ENCODE results near the gene CHCHD4.
"Not testable (repeated sequence)": the region's sequence is repeated elsewhere in the genome, so short reads cannot be mapped to it uniquely, and the experiment has no call there.

CHCHD4 gene

DNA sequence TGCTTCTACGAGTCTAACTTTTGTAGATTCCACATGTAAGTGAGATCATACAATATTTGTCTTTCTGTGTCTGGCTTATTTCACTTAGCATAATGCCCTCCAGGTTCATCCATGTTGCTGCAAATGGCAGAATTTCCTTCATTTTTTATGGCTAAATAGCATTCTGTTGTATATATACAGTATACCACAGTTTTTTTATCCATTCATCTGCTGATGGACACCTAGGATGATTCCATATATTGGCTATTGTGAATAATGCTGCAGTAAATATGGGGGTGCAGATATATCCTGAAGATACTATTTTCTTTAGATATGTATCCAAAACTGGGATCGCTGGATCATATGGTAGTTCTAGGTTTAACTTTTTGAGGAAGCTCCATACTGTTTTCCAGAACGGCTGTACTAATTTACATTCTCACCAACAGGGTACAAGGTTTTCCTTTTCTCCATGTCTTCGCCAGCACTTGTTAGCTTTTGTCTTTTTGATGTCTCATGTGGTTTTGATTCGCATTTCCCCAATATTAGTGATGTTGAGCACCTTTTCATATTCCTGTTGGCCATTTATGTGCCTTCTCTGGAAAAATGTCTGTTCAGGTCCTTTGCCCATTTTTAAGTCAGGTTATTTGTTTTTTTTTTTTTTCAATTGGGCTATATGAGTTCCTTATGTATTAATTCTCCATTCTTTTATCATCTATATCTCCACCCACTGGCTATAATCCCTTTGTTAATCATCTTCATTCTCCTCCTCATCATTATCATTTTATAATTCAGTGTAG lies 26.9 kb downstream of the CHCHD4 start:
- no peak overlapping the region for H3K27ac ChIP-seq (ENCODE audit: low read depth in 2 of 2, low read length in 2 of 2)
- no peaks in the 10 kb centered on the region for H3K9me3 ChIP-seq (ENCODE audit: control insufficient read depth in 2 of 2, low read length in 2 of 2)
- H3K4me3 ChIP-seq (ENCODE audit: low read length in 2 of 2), result no peak overlapping the region
- H3K4me1 ChIP-seq (ENCODE audit: control insufficient read depth in 2 of 2, insufficient read depth in 2 of 2, low read length in 2 of 2), result no peaks in the 10 kb centered on the region
- H3K27me3 ChIP-seq (ENCODE audit: control insufficient read depth in 2 of 2, insufficient read depth in 2 of 2, low read length in 2 of 2), result peaks cover 0 to 7% of the 10 kb centered on the region in 2 donors
- H3K36me3 ChIP-seq (ENCODE audit: control insufficient read depth in 2 of 2, insufficient read depth in 2 of 2, low read length in 2 of 2), result no peaks in the 10 kb centered on the region
- H3K9ac ChIP-seq (ENCODE audit: low read depth in 1 of 2, low read length in 2 of 2), result no peak overlapping the region

DNA sequence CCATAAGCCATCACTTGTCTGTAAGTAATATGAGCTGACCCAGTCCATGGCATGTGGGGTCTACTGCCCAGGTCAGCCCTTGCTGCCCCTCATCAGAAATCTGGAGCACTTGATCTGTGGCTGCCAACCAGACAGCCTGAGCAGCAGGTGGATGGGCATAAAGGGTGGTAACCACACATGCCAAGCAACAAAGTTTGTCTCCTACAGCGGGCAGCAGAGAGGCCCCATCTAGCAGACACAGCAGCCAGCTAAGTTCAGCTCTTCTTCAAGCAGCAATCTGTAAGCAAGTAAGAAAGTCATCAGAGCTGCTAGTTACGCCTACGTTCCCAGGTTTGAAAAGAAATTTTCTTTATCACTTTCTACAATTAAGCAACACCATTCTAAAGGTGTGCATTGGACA lies 27.9 kb downstream of the CHCHD4 start:
- H3K27ac ChIP-seq (ENCODE audit: low read depth in 2 of 2, low read length in 2 of 2), result no peak overlapping the region
- no peaks in the 10 kb centered on the region for H3K36me3 ChIP-seq (ENCODE audit: control insufficient read depth in 2 of 2, insufficient read depth in 2 of 2, low read length in 2 of 2)

DNA sequence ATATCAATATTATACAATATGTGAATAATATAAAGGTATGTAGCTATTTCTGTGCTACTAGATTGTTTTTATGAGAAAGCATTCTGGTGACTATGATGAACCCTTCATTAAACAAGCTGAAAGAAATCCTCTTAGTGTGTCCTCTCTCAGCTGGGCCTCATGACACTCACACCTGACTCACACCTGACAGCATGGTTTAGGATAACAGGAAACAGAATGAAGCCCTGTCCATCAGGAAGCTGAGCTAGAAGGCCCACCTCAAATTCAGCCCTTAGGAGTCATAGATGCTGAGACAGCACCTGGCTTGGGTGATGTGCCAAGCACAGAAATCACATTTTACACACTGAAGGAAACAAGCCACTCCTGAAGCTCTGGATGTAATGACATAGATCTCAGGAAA lies 30.8 kb downstream of the CHCHD4 start:
- no peak overlapping the region for H3K9ac ChIP-seq (ENCODE audit: low read depth in 1 of 2, low read length in 2 of 2)
- no peaks in the 10 kb centered on the region for H3K4me1 ChIP-seq (ENCODE audit: control insufficient read depth in 2 of 2, insufficient read depth in 2 of 2, low read length in 2 of 2)
- H3K4me3 ChIP-seq (ENCODE audit: low read length in 2 of 2), result no peak overlapping the region
- H3K27me3 ChIP-seq (ENCODE audit: control insufficient read depth in 2 of 2, insufficient read depth in 2 of 2, low read length in 2 of 2), result peaks cover 0 to 7% of the 10 kb centered on the region in 2 donors
- no peaks in the 10 kb centered on the region for H3K9me3 ChIP-seq (ENCODE audit: control insufficient read depth in 2 of 2, low read length in 2 of 2)
- H3K36me3 ChIP-seq (ENCODE audit: control insufficient read depth in 2 of 2, insufficient read depth in 2 of 2, low read length in 2 of 2), result no peaks in the 10 kb centered on the region
- H3K27ac ChIP-seq (ENCODE audit: low read depth in 2 of 2, low read length in 2 of 2), result no peak overlapping the region

More for the DNA sequence above, 27.9 kb downstream of the CHCHD4 start:
- H3K4me1 ChIP-seq (ENCODE audit: control insufficient read depth in 2 of 2, insufficient read depth in 2 of 2, low read length in 2 of 2), result no peaks in the 10 kb centered on the region
- H3K9me3 ChIP-seq (ENCODE audit: control insufficient read depth in 2 of 2, low read length in 2 of 2), result no peaks in the 10 kb centered on the region
- H3K4me3 ChIP-seq (ENCODE audit: low read length in 2 of 2), result no peak overlapping the region
- H3K27me3 ChIP-seq (ENCODE audit: control insufficient read depth in 2 of 2, insufficient read depth in 2 of 2, low read length in 2 of 2), result peaks cover 0 to 7% of the 10 kb centered on the region in 2 donors
- no peak overlapping the region for H3K9ac ChIP-seq (ENCODE audit: low read depth in 1 of 2, low read length in 2 of 2)

DNA sequence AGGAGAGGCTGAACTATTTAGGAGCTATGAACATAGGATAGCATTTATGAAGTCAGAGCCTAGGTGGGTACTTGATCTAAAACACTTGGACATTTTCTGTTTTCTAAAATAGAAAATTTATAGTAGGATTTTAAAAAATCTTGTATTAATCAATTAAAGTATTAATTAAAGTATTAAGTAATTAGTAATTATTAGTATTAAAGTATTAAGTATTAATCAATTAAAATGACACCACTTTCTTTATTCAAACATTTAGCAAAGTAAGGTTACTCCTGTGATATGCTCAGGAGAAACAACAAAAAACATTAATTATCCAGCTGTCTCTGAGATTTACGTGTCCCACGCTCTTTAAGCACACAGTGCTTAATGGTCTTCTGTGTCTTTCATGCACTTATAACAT lies 32.2 kb downstream of the CHCHD4 start:
- H3K36me3 ChIP-seq (ENCODE audit: control insufficient read depth in 2 of 2, insufficient read depth in 2 of 2, low read length in 2 of 2), result no peaks in the 10 kb centered on the region
- H3K27me3 ChIP-seq (ENCODE audit: control insufficient read depth in 2 of 2, insufficient read depth in 2 of 2, low read length in 2 of 2), result peaks cover 0 to 7% of the 10 kb centered on the region in 2 donors
- H3K9me3 ChIP-seq (ENCODE audit: control insufficient read depth in 2 of 2, low read length in 2 of 2), result no peaks in the 10 kb centered on the region
- no peak overlapping the region for H3K27ac ChIP-seq (ENCODE audit: low read depth in 2 of 2, low read length in 2 of 2)
- no peak overlapping the region for H3K9ac ChIP-seq (ENCODE audit: low read depth in 1 of 2, low read length in 2 of 2)
- no peak overlapping the region for H3K4me3 ChIP-seq (ENCODE audit: low read length in 2 of 2)
- H3K4me1 ChIP-seq (ENCODE audit: control insufficient read depth in 2 of 2, insufficient read depth in 2 of 2, low read length in 2 of 2), result no peaks in the 10 kb centered on the region

GRCh38 chr3:14091959-14092358 lies 32.7 kb downstream of the CHCHD4 start:
- H3K9me3 ChIP-seq (ENCODE audit: control insufficient read depth in 2 of 2, low read length in 2 of 2); H3K27ac ChIP-seq (ENCODE audit: low read depth in 2 of 2, low read length in 2 of 2); H3K27me3 ChIP-seq (ENCODE audit: control insufficient read depth in 2 of 2, insufficient read depth in 2 of 2, low read length in 2 of 2); H3K4me1 ChIP-seq (ENCODE audit: control insufficient read depth in 2 of 2, insufficient read depth in 2 of 2, low read length in 2 of 2); H3K9ac ChIP-seq (ENCODE audit: low read depth in 1 of 2, low read length in 2 of 2); H3K4me3 ChIP-seq (ENCODE audit: low read length in 2 of 2); H3K36me3 ChIP-seq (ENCODE audit: control insufficient read depth in 2 of 2, insufficient read depth in 2 of 2, low read length in 2 of 2): not testable (repeated sequence)

- not testable (repeated sequence) for H3K9me3 ChIP-seq (ENCODE audit: control insufficient read depth in 2 of 2, low read length in 2 of 2); H3K4me3 ChIP-seq (ENCODE audit: low read length in 2 of 2); H3K9ac ChIP-seq (ENCODE audit: low read depth in 1 of 2, low read length in 2 of 2); H3K36me3 ChIP-seq (ENCODE audit: control insufficient read depth in 2 of 2, insufficient read depth in 2 of 2, low read length in 2 of 2); H3K27ac ChIP-seq (ENCODE audit: low read depth in 2 of 2, low read length in 2 of 2); H3K4me1 ChIP-seq (ENCODE audit: control insufficient read depth in 2 of 2, insufficient read depth in 2 of 2, low read length in 2 of 2); H3K27me3 ChIP-seq (ENCODE audit: control insufficient read depth in 2 of 2, insufficient read depth in 2 of 2, low read length in 2 of 2)
Measured at GRCh38 chr3:14087461-14087860, 37.2 kb downstream of the CHCHD4 start.

DNA sequence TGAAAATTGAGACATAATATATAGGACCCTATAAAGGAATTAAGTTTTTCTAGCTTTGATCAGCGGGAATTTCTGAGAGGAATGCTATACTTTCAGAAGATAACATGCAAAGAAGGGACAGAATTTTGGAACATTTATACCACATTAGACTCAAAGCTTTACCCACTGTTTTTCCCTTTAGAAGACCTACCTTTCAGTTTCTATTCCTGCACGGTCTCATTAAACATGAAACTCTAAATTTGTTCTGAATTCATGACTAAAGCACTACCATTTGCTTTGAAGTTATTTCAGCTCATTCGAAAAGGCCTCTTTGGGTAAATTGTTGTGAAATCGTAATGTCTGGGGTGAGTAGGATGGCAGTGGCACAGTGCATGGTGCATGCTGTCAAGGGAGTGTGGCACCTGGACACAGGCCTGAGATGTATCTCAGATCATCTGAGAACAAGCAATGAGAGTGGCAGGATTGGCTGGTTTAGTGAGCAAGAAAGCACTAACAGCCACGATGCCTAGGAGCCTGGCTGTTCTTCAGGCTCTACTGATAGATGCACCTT lies 42.5 kb downstream of the CHCHD4 start:
- H3K9ac ChIP-seq (ENCODE audit: low read depth in 1 of 2, low read length in 2 of 2), result no peak overlapping the region
- H3K4me3 ChIP-seq (ENCODE audit: low read length in 2 of 2), result no peak overlapping the region
- no peaks in the 10 kb centered on the region for H3K4me1 ChIP-seq (ENCODE audit: control insufficient read depth in 2 of 2, insufficient read depth in 2 of 2, low read length in 2 of 2)
- H3K27ac ChIP-seq (ENCODE audit: low read depth in 2 of 2, low read length in 2 of 2), result no peak overlapping the region
- H3K9me3 ChIP-seq (ENCODE audit: control insufficient read depth in 2 of 2, low read length in 2 of 2), result no peaks in the 10 kb centered on the region
- H3K36me3 ChIP-seq (ENCODE audit: control insufficient read depth in 2 of 2, insufficient read depth in 2 of 2, low read length in 2 of 2), result no peaks in the 10 kb centered on the region
- no peaks in the 10 kb centered on the region for H3K27me3 ChIP-seq (ENCODE audit: control insufficient read depth in 2 of 2, insufficient read depth in 2 of 2, low read length in 2 of 2)

DNA sequence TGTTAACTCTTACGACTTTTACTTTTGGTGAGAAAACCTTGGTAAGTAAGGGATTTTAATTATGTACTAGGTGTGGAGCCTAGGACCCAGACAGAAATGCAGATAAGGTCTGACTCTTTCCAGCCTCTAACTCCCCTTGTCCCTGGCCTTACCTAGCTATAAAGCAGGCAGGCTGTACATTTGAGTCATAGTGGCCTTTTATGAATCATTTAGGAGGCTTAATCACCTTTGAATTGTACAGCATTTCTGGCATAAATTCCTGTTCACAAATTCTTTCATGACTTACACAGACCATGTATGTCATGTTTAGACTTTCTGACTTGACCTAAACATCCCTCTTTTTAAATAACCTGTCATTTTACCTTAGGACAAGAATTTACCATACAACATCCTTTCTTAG lies 47.4 kb downstream of the CHCHD4 start:
- Histone ChIP-seq H3K36me3 (ENCODE audit: control insufficient read depth in 2 of 2, insufficient read depth in 2 of 2, low read length in 2 of 2) (no peaks in the 10 kb centered on the region), H3K4me1 (ENCODE audit: control insufficient read depth in 2 of 2, insufficient read depth in 2 of 2, low read length in 2 of 2) (no peaks in the 10 kb centered on the region), H3K4me3 (ENCODE audit: low read length in 2 of 2) (no peak overlapping the region), H3K27me3 (ENCODE audit: control insufficient read depth in 2 of 2, insufficient read depth in 2 of 2, low read length in 2 of 2) (no peaks in the 10 kb centered on the region), H3K27ac (ENCODE audit: low read depth in 2 of 2, low read length in 2 of 2) (no peak overlapping the region), H3K9me3 (ENCODE audit: control insufficient read depth in 2 of 2, low read length in 2 of 2) (no peaks in the 10 kb centered on the region), H3K9ac (ENCODE audit: low read depth in 1 of 2, low read length in 2 of 2) (no peak overlapping the region)

DNA sequence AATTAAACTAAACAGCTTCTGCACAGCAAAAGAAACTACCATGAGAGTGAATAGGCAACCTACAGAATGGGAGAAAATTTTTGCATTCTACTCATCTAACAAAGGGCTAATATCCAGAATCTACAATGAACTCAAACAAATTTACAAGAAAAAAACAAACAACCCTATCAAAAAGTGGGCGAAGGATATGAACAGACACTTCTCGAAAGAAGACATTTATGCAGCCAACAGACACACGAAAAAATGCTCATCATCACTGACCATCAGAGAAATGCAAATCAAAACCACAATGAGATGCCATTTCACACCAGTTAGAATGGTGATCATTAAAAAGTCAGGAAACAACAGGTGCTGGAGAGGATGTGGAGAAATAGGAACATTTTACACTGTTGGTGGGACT lies 49.4 kb downstream of the CHCHD4 start:
- not testable (repeated sequence) for H3K27me3 ChIP-seq (ENCODE audit: control insufficient read depth in 2 of 2, insufficient read depth in 2 of 2, low read length in 2 of 2); H3K4me1 ChIP-seq (ENCODE audit: control insufficient read depth in 2 of 2, insufficient read depth in 2 of 2, low read length in 2 of 2); H3K4me3 ChIP-seq (ENCODE audit: low read length in 2 of 2); H3K27ac ChIP-seq (ENCODE audit: low read depth in 2 of 2, low read length in 2 of 2); H3K9ac ChIP-seq (ENCODE audit: low read depth in 1 of 2, low read length in 2 of 2); H3K9me3 ChIP-seq (ENCODE audit: control insufficient read depth in 2 of 2, low read length in 2 of 2); H3K36me3 ChIP-seq (ENCODE audit: control insufficient read depth in 2 of 2, insufficient read depth in 2 of 2, low read length in 2 of 2)

GRCh38 chr3:14064910-14065309 lies 59.8 kb downstream of the CHCHD4 start:
- H3K4me1 ChIP-seq (ENCODE audit: control insufficient read depth in 2 of 2, insufficient read depth in 2 of 2, low read length in 2 of 2), result no peaks in the 10 kb centered on the region
- no peaks in the 10 kb centered on the region for H3K9me3 ChIP-seq (ENCODE audit: control insufficient read depth in 2 of 2, low read length in 2 of 2)
- H3K4me3 ChIP-seq (ENCODE audit: low read length in 2 of 2), result no peak overlapping the region
- no peak overlapping the region for H3K9ac ChIP-seq (ENCODE audit: low read depth in 1 of 2, low read length in 2 of 2)
- no peaks in the 10 kb centered on the region for H3K27me3 ChIP-seq (ENCODE audit: control insufficient read depth in 2 of 2, insufficient read depth in 2 of 2, low read length in 2 of 2)
- no peaks in the 10 kb centered on the region for H3K36me3 ChIP-seq (ENCODE audit: control insufficient read depth in 2 of 2, insufficient read depth in 2 of 2, low read length in 2 of 2)
- no peak overlapping the region for H3K27ac ChIP-seq (ENCODE audit: low read depth in 2 of 2, low read length in 2 of 2)
